Smooth muscle cell (in vitro differentiated cells): Measurements from ENCODE around the gene ACOT7. TPM values are rescaled to one million over a fixed set of nuclear protein-coding genes. Genes with fewer than 3 reads are reported as not detected.

Source experiments
- DNase-seq: peaks from one replicate; lab custom pipeline; 2025; ENCODE audit not compliant: unreplicated experiment; lab: John Stamatoyannopoulos, UW
- H2AFZ ChIP-seq: fragments of 200-600 bp; sonication (generic); 2 replicates; pipeline ENCODE4 v1.6.0; 2016; ENCODE audit warnings: antibody characterized with exemption, low read depth, mild to moderate bottlenecking
- H3F3A ChIP-seq: fragments of 200-600 bp; sonication (generic); 2 replicates; pipeline ENCODE4 v1.6.0; 2017; ENCODE audit warnings: antibody characterized with exemption, low read depth
- H3K27ac ChIP-seq: fragments of 200-600 bp; sonication (generic); 2 replicates; pipeline ENCODE4 v1.5.1; 2016; ENCODE audit warnings: low read depth, mild to moderate bottlenecking
- H3K27me3 ChIP-seq: fragments of 200-600 bp; sonication (generic); 2 replicates; pipeline ENCODE4 v1.6.1; 2016; ENCODE audit warnings: low read depth, mild to moderate bottlenecking
- H3K36me3 ChIP-seq: fragments of 200-600 bp; sonication (generic); 2 replicates; pipeline ENCODE4 v1.5.1; 2016; ENCODE audit warnings: low read depth
- H3K4me1 ChIP-seq: fragments of 200-600 bp; sonication (generic); 2 replicates; pipeline ENCODE4 v1.5.1; 2016; ENCODE audit warnings: low read depth
- H3K4me2 ChIP-seq: fragments of 200-600 bp; sonication (generic); 2 replicates; pipeline ENCODE4 v1.6.0; 2016; ENCODE audit warnings: mild to moderate bottlenecking
- H3K4me3 ChIP-seq: fragments of 200-600 bp; sonication (generic); 2 replicates; pipeline ENCODE4 v1.5.1; 2016; ENCODE audit warnings: mild to moderate bottlenecking
- H3K79me2 ChIP-seq: fragments of 200-600 bp; sonication (generic); 2 replicates; pipeline ENCODE4 v1.6.0; 2016; ENCODE audit warnings: low read depth, mild to moderate bottlenecking
- H3K9ac ChIP-seq: fragments of 200-600 bp; sonication (generic); 2 replicates; pipeline ENCODE4 v1.6.0; 2016; ENCODE audit warnings: low read depth
- H3K9me3 ChIP-seq: fragments of 200-600 bp; sonication (generic); replicated peaks from 2 replicates; pipeline ENCODE4 v1.5.1; 2016; ENCODE audit warnings: low read depth
- H4K20me1 ChIP-seq: fragments of 200-600 bp; sonication (generic); 2 replicates; pipeline ENCODE4 v1.6.0; 2016; ENCODE audit warnings: low read depth
- CTCF ChIP-seq: fragments of 200-600 bp; sonication (generic); IDR thresholded peaks from 2 replicates; pipeline ENCODE4 v1.5.1; 2017; ENCODE audit warnings: borderline replicate concordance, mild to moderate bottlenecking, antibody characterized with exemption; ENCODE audit not compliant: insufficient read depth, poor library complexity, severe bottlenecking
- whole genome bisulfite sequencing: methylation state at CpG from one replicate; pipeline ENCODE4 v1.1.7; 2016; ENCODE audit warnings: low lambda C conversion rate; 5-methylcytosine and 5-hydroxymethylcytosine counted together
- polyA plus RNA-seq: library from polyadenylated mRNA; unstranded; fragments of >200 nt; fragmentation: Nextera tagmentation; extraction: Ambion mirVana; gene quantifications from 2 replicates; pipeline ENCODE4 v1.2.1, GENCODE V29; 2016
- total RNA-seq: library from RNA; depleted of rRNA; stranded (reverse); fragments of >200 nt; gene quantifications from 2 replicates; pipeline ENCODE4 v1.2.3, GENCODE V29; 2014

ACOT7 gene
- total and polyA plus RNA-seq, 2 experiments from 2014 or later, result 19.5 to 53.8 TPM

GRCh38 chr1:6279613-6280383 lies 113.8 kb downstream of the ACOT7 start:
- H3K79me2 ChIP-seq, result no peaks in the 10 kb centered on the region
- no peaks in the 10 kb centered on the region for H3K27me3 ChIP-seq
- no peak overlapping the region for H3K9ac ChIP-seq
- no peak overlapping the region for H3K27ac ChIP-seq
- H3K9me3 ChIP-seq, result no peaks in the 10 kb centered on the region
- H3K4me2 ChIP-seq, result no peak overlapping the region
- H3K36me3 ChIP-seq, result no peaks in the 10 kb centered on the region
- DNase-seq, result no peak
- 96% methylated on average over 31 of the region's 31 CpGs for WGBS
- no peaks in the 10 kb centered on the region for H3F3A ChIP-seq
- peaks cover 8% of the 10 kb centered on the region for H3K4me1 ChIP-seq
- no peak overlapping the region for H2AFZ ChIP-seq
- TF ChIP-seq CTCF, result no peak
- no peak overlapping the region for H3K4me3 ChIP-seq
- no peaks in the 10 kb centered on the region for H4K20me1 ChIP-seq

GRCh38 chr1:6279066-6279465 lies 114.5 kb downstream of the ACOT7 start:
- no peak overlapping the region for H3K27ac ChIP-seq
- WGBS, result 95% methylated on average over 8 of the region's 10 CpGs
- H3K9ac ChIP-seq, result no peak overlapping the region

GRCh38 chr1:6278263-6278662 lies 115.3 kb downstream of the ACOT7 start:
- H3K4me1 ChIP-seq, result peaks cover 11% of the 10 kb centered on the region
- H3K36me3 ChIP-seq, result no peaks in the 10 kb centered on the region
- DNase-seq, result no peak
- no peaks in the 10 kb centered on the region for H3K9me3 ChIP-seq
- H3K9ac ChIP-seq, result no peak overlapping the region
- no peaks in the 10 kb centered on the region for H4K20me1 ChIP-seq
- H2AFZ ChIP-seq, result no peak overlapping the region
- H3K27me3 ChIP-seq, result no peaks in the 10 kb centered on the region
- H3F3A ChIP-seq, result no peaks in the 10 kb centered on the region
- H3K79me2 ChIP-seq, result no peaks in the 10 kb centered on the region
- no peak overlapping the region for H3K4me2 ChIP-seq
- TF ChIP-seq CTCF, result no peak
- no peak overlapping the region for H3K27ac ChIP-seq
- H3K4me3 ChIP-seq, result no peak overlapping the region
- 90% methylated on average over 9 of the region's 9 CpGs for WGBS

More at GRCh38 chr1:6279066-6279465, 114.5 kb downstream of the ACOT7 start:
- Histone ChIP-seq H3K4me2 (no peak overlapping the region), H3K36me3 (no peaks in the 10 kb centered on the region), H3K79me2 (no peaks in the 10 kb centered on the region), H3K4me3 (no peak overlapping the region), H3K4me1 (peaks cover 8% of the 10 kb centered on the region), H3K27me3 (no peaks in the 10 kb centered on the region), H3F3A (no peaks in the 10 kb centered on the region), H4K20me1 (no peaks in the 10 kb centered on the region), H2AFZ (no peak overlapping the region), H3K9me3 (no peaks in the 10 kb centered on the region)
- no peak for DNase-seq
- no peak for TF ChIP-seq CTCF
